ENCODE results near the gene SMYD1.
"Not testable (repeated sequence)": the region's sequence is repeated elsewhere in the genome, so short reads cannot be mapped to it uniquely, and the experiment has no call there.

The SMYD1 gene

DNA sequence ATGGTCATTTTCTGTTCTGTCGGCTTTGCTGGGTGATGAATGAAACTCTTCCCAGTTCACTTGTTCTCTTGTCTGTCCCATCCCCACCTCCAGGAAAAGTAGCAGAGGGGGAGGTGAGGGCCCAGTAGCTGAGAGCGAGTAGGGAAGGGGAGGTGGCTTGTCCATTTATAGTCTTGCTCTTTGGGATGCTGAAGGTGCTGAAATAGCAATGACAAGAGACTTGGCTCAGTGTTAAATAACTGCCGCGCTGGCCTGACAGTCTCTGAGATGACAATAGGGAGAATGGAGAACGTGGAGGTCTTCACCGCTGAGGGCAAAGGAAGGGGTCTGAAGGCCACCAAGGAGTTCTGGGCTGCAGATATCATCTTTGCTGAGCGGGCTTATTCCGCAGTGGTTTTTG, at the start of gene SMYD1:
Gene SMYD1 (plus strand): TSS at position 228 of the 400 bp plus-strand sequence. CDS start 40 bp downstream, at position 268.
- DNase-seq = no peak

DNA sequence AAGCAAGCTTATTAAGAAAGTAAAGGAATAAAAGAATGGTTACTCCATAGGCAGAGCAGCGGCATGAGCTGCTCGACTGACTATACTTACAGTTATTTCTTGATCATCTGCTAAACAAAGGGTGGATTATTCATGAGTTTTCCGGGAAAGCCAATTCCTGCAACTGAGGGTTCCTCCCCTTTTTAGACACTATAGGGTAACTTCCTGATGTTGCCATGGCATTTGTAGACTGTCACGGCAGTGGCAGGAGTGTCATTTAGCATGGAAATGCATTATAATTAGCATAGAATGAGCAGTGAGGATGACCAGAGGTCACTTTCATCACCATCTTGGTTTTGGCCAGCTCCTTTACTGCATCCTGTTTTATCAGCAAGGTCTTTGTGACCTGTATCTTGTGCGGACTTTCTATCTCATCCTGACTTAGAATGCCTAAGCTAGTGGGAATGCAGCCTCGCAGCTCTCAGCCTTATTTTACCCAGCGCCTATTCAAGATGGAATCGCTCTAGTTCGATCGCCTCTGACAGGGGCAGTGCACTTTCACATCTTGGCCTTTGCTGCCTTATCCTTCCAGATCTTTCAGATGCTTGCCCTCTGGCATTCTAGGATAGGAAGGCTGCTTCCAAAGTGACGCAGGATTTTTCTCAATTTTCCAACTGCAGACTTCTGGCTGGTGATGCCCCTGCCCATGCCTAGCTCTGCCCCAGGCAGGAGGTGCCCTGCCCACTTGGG, 49.4 kb upstream of the SMYD1 start:
- DNase-seq = not testable (repeated sequence)

DNA sequence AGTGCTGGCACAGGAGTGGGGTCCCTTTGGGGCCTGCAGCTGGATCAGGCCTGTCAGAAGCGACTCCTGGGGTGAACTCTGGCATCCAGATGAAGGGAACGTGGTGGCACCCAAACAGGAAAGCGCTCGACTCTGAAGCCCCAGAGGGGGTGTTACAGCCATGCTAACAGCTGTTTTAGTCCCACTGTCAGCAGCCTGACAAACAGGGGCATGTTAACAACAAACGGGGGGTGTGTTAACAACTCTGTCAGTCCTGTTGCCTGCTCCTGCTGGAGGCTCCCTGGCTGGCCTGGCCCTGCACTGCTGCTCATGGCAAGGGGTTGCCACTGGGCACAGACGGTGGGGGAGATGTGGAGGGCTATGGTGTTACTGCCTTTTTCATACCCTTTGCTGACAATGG, 48.7 kb upstream of the SMYD1 start:
- DNase-seq = no peak

DNA sequence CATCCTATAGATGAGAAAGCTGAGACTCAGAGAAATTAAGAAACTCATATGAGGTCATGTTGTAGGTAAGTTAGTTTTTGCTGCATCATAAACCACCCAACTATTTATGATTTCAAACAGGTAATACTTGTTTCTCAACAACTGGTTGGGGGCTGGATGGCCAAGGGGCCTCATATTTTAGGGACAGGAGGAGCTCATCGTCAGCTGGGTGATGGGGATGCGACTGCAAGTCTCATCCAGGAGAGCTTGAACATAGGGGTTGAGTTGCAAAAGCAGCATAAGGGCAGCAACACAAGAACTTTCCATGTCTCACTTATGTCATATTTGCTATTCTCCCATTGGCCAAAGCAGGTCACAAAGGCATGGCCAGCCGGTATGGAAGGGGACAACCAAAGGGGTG, 47.6 kb upstream of the SMYD1 start:
- DNase-seq = no peak

DNA sequence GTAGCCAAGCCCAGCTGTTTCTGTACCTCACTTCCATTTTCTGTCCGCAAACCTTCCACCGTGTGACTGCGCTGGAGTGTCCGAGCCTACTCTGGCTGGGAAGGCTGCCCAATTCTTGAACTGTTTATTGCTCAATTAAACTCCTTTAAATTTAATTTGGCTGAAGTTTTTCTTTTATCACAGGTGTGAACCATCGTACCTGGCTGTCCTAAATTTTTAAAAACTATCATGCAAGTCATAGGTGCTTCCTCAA, 45.0 kb upstream of the SMYD1 start:
- DNase-seq = no peak

DNA sequence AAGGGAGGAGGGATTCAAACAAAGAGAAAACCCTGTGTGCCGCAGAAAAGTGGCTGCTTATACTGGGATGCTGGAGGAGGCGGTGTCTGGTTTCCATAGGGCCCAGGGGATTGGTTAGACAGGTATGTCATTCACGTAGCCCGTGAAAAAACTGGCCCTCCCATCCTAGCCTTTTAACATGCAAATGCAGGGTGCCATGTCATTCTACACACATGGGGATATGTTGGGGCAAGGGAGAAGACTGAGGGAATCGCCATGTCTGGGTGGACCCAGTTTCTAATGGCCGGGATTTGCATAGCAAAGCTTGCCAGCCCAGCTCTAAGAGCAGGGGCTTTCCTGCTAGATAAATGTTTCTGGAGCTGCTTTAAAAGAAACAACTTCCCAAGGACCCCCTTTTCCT, 43.1 kb upstream of the SMYD1 start:
- DNase-seq = no peak

DNA sequence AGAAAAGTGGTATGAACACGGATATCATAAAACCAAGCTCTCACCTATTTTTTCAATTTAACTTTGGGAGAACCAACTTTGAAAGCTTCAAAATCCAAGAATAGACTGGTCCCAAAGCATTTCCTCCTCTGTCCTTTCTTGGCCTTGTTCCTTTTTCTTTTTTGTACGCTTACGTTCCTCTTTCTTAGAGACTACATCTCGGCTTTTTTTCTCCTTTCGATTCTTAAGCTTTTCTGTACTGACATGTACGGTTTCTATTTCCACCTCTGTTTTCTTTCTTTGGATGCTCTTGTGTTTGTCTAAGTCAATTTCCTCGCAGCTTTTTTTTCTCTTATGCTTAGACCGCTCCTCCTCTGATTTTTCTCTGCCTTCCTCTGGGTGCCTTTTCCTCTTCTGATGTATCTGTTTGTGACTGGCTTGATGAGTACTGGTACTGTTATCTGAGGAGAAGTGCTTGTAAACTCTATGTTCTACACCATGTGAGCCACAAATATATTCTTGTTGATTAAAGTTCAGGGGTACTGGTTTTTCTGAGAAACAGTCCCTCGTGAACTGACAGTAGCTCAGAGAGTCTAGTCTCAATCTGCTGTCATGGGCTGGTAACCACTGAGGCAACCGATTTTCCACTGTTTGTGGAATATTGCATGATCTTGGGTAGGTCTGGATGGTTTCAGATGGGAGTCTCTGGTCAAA, 39.8 kb upstream of the SMYD1 start:
- DNase-seq = no peak

DNA sequence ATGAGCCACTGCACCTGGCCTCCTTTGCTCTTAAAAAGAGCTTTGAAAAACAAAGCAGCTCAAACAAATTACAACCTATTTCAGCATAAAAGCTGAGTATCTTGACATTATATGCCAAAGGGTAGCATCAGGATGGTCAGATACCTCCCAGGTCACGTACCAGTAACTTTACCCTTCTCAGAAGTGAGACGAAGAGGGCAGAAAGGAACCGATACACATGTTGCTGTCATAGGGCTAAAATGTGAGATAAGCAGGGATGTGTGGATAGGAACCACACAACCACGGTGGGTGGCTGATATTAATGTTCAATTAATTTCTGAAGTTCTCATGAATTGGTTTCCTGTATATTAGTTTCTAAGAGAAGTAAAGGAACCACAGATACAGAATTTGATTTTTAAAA, 38.7 kb upstream of the SMYD1 start:
- no peak for DNase-seq

DNA sequence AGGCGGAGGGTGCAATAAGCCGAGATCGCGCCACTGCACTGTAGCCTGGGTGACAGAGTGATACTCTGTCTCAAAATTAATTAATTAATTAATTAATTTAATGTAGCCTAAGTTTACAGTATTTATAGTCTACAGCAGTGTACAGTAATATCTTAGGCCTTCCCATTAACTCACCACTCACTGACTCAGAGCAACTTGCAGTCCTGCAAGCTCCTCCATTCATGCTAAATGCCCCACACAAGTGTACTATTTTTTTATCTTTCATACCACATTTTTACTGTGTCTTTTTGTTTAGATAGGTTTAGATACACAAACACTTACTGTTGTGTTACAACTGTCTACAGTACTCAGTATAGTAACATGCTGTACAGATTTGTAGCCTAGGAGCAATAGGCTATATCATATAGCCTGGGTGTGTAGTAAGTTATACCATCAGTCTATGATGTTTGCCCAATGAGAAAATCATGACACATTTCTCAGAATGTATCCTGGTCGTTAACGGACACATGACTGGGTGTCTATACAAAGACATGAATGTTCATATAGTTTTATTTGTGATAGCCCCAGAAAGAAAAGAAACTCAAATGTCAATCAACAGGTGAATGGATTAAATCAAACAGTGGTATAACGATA, 35.4 kb upstream of the SMYD1 start:
- no peak for DNase-seq

DNA sequence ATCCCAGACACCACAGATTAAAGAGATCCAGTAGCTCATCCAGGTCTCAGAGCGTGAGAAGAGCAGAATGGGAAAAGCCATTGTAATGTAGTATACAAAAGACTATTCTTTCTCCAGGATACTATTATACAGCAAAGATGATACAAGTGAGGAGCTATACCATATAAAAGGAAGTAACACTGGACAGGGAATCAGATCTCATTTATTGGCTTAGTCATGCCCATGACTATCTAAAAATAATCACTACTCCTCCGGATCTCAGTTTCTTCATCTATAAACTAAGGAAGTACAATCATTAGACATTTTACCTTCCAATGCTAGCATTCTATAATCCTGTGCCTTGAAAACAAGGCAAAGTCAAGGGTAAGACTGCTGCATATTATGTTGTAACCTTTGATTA, 31.4 kb upstream of the SMYD1 start:
- DNase-seq = no peak

DNA sequence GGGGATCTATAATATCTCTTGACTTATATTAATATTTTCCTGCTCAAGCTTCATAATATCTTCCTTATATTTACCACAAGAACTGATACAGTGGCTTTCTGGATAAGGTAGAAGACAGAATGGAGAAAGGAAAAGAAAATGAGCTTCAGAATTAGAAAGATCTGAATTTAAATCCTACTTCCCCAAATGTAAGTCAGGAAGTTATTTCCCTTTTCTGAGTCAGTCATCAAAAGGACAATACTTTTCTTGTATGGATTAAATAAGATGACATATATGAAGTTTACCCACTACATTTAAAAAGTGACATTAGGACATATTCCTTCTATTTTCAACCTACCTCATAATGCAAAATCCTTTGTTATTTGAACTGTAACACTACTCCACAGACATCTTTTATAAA, 31.0 kb upstream of the SMYD1 start:
- DNase-seq = no peak

DNA sequence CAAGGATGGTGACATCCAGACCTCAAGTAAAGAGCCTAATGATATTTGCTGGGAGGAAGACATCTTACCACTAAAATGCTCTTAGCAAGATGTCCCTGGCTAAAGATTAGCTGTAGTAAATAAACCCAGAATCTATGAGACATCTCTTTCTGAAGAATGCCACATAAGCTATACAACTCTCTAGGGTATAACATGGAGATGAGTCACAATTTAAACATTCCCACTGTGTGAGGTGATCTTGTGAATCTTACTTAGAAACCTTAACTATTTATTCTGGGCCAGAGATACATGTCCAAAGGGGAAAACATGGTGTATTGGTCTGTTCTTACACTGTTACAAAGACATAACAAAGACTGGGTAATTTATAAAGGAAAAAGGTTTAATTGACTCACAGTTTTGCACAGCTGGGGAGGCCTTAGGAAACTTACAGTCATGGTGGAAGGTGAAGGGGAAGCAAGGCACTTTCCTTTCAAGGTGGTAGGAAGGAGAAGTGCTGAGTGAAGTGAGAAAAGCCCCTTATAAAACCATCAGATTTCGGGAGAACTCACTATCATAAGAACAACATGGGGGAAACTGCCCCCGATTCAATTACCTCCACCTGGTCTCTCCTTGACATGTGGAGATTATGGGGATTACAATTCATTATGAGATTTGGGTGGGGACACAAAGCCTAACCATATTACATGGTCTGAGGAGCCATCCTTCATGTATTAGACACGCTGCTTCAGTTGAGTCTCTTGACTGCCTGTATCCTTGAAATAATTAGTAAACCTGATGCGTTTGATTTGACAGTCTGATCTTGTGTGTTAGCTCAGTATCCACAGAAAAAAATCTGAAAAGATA, 29.1 kb upstream of the SMYD1 start:
- no peak for DNase-seq

DNA sequence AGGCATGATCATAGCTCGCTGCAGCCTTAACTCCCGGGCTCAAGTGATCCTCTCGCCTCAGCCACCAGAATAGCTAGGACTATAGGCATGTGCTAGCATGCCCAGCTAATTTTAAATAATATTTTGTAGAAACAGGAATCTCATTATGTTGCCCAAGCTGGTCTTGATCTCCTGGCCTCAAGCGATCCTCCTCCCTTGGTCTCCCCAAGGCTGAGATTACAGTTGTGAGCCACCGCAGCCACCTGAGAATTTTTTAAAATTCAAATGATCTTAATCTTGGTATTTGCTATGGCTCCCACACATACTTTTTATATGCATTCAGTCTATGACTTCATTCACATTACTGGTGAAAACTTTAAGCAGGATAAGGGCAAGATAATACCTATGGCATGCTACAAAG, 25.1 kb upstream of the SMYD1 start:
- no peak for DNase-seq

DNA sequence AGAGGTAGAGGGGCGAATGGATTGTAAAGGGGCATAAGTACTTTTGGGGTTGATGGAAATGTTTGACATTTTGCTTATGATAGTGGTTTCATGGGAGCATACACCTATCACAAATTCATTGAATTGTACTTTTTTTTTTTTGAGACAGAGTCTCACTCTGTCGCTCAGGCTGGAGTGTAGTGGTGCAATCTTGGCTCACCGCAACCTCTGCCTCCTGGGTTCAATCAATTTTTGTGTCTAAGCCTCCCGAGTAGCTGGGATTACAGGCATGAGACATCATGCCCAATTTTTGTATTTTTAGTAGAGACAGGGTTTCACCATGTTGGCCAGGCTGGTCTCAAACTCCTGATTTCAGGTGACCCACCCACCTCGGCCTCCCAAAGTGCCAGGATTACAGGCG, 22.1 kb upstream of the SMYD1 start:
- DNase-seq = not testable (repeated sequence)

DNA sequence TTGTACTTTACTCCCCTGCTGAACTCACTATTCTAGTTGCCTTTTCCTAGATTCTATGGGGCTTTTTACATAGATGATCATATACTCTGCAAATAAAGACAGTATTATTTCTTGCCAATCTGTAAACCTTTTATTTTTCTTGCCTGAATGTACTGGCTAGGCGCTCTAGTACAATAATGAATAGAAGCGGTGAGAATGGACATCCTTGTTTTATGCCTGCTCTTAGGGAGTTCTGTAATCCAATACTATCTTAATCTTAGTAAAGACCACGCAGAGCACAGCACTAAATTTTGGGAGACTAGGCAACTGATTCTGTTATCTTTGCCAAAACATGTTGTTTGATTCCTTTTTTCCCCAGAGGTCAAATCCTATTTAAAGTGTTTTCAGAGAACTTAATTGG, 19.1 kb upstream of the SMYD1 start:
- DNase-seq = no peak

DNA sequence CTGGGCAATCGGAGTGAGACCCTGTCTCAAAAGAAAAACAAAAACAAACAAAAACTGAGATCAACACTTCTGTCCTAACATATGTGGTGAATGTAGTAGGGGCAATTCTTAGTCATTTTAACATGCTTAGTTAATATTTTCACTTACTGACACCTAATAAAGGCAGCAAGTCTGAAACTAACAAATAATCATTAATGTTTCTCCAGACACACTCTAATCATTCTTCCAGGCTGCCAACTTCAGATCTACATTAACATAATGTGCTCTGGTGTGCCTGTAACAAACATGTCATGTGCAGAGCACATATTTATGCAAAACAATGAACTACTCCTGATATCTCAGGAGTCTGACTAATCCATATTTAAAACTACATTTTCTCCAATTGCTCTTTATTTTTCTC, 18.0 kb upstream of the SMYD1 start:
- no peak for DNase-seq

DNA sequence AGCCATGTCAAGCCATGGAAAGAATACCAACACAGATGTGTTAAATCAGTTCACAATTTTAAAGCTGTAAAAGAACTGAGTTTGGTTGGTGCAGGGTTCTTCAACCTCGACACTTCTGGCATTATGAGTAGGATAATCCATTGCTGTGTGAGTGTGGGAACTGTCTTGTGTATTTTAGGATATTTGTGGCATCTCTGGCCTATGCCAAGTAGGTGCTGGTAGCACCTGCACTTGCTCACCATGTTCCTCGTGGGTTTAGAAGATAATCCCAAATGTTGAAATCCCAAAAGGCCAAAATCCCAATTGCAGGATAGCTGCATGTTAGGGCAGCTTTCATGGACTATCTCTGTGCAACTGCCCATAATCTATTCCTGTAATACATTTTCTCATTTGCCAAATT, 15.8 kb upstream of the SMYD1 start:
- DNase-seq = no peak

DNA sequence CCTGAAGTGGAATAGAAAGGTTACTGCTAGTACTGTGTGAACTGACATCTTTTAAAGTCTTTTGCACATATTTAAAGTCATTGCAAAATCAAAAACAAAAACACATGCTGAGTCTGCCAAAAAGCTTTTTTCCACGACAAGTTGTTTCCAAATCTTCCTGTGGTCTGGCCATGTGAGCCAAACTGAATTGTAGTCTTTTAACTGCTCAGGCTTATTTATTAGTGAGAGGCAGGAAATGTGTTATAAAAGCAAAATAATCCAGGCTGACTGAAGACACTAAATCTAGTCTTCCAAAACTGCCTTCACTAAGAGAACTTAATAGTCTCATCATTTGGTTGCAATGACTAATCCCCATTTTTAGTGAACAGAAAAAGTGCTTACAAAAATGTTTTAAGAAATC, 14.3 kb upstream of the SMYD1 start:
- no peak for DNase-seq

DNA sequence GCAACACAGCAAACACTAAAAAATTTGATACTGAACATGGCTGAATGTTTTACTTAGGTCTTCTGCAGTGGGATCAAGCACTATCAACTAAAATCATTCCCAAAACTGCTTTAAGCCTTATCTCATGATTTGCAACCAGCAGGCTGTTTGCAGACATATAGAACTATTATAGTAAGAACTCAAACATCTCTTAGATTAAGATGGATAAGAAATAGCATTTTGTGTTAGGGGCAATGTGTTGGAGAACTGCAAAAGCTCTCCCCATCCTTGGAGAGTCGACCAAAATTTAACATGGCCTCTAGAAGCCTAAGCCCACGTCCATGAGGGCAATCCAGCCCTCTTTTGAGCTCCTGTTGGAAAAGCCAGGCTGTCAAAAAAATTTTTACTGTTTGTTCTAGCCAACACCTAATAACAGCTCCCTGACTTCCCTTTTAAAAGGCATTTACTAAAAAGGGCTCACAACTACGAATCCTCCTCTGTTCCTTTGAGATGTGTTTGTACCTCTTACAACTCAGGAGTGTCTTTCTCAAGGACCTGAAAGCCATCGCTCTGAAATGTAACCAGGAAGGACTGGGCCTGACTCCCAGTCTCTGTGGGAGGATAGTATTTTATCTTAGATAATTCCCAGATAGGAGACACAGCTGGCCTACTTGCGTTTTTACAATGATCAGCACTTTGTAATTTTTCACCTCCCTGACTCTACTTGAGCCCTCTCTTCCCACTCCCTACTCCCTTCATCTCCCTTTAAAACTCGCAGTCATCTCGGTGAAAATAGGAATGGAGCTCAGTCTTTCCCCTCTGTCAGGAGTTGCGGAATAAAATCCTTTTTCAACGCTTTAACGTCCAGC, 13.5 kb upstream of the SMYD1 start:
- DNase-seq = no peak

DNA sequence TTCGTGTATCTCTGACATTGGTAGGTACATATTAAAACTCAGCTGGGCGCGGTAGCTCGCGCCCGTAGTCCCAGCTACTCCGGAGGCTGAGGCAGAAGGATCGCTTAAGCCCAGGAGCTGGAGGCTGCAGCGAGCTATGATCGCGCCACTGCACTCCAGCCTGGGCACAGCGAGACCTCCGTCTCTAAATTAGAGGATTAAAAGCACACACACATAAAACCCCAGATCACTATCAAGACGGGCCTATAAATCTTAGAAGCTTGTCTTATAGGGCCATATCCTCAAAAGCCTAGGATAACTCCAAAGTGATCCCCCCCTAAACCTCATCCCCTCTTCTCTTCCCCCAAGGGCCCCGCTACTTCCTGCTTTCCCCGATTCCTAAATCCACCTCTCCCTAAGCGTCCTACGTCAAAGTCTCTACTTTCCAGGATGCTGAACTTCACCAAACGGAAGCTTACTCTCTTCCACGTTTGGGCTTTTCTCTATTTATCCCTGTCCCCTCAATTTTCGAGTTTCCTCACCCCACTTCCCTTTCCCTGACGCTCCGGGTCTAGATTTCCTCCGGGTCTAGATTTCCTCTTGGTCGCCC, 12.7 kb upstream of the SMYD1 start:
- no peak for DNase-seq

DNA sequence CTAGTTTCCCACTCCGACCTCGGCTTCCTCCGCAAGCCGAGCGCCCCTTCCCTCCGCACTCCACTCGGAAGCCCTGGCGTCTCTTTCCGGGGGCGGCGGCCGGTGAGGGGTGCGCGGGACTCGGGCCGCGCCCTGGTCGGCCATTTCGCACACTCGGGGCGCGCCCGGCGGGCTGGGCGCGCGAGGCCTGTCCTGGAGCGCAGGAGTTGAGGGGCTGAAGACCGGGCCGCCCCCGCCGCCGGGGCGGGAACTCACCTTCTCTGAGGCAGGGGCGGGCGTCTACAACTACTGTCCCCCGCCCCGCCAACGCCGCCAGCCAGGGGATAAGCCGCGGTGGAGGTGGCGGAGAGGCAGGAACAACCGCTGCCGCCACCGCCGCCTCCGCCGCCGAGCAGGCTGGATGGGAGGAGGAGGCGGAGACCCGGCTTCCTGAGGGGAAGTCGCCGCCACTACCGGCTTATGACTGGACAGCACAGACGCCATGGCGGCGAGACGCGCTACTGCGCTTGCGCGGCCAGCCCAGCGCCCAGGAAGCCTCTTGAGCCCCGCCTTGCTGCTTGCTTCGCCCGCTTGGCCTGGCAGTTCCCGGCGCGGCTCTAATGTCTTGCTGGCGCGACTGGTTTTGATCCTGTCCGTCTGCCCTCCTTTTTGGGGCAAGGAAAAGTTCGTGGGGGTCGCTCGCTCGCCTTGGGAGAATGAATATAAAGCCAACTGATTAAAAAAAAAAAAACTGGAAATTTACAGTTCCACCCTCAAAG, 12.1 kb upstream of the SMYD1 start, which contains the start of gene KRCC1:
Gene KRCC1 (minus strand): TSS at position 413 of the 758 bp plus-strand sequence. CDS start 27,220 bp downstream, outside the sequence.
- peak; percentile 95 for DNase-seq
